ENCODE measurements around the gene ZNF729. TPM values are rescaled to one million over a fixed set of nuclear protein-coding genes. Genes with fewer than 3 reads are reported as not detected.

The ZNF729 gene
- total RNA-seq, 1 experiment from 2014 or later = not detected

- H3K9me3 Mint-ChIP-seq = peaks cover 96 to 99% of the 10 kb centered on the region in 2 experiments
- Histone ChIP-seq H3K9ac (ENCODE audit: extremely low read depth, insufficient read length, low read length) (no peak overlapping the region), H2AK5ac (ENCODE audit: insufficient read length, low read length) (no peak overlapping the region), H3K4me2 (ENCODE audit: insufficient read depth, insufficient read length, low read length) (no peak overlapping the region), H3K18ac (ENCODE audit: insufficient read length, low read depth, low read length) (no peak overlapping the region), H2BK20ac (ENCODE audit: low read depth, low read length, poor library complexity, severe bottlenecking) (no peak overlapping the region), H3K79me1 (ENCODE audit: insufficient read depth, low read depth, low read length, poor library complexity, severe bottlenecking) (no peaks in the 10 kb centered on the region), H3K9me3 (ENCODE audit: control insufficient read depth, low read depth, low read length) (peaks cover 99% of the 10 kb centered on the region), H3K27ac (ENCODE audit: insufficient read length, low read depth, low read length) (no peak overlapping the region), H3K23me2 (ENCODE audit: insufficient read length, low read depth, low read length, poor library complexity, severe bottlenecking) (no peaks in the 10 kb centered on the region), H4K91ac (ENCODE audit: insufficient read length, low read depth, low read length) (no peak overlapping the region), H4K8ac (replicated peaks; ENCODE audit: insufficient read length, low read depth, low read length) (no peak overlapping the region), H3K56ac (ENCODE audit: insufficient read length, low read depth, low read length) (no peak overlapping the region), H2BK12ac (ENCODE audit: insufficient read length, low read depth, low read length) (no peak overlapping the region), H4K20me1 (ENCODE audit: control insufficient read depth, insufficient read depth, insufficient read length) (no peaks in the 10 kb centered on the region), H3K4me1 (ENCODE audit: insufficient read depth, low read length) (no peaks in the 10 kb centered on the region), H3K27me3 (ENCODE audit: insufficient read depth, low read length) (no peaks in the 10 kb centered on the region), H2BK15ac (ENCODE audit: low read depth, low read length) (no peak overlapping the region), H3K4ac (ENCODE audit: low read depth, low read length) (no peak overlapping the region), H3K79me2 (ENCODE audit: insufficient read depth, low read length) (no peaks in the 10 kb centered on the region), H3K23ac (ENCODE audit: insufficient read length, low read depth, low read length) (no peak overlapping the region), H2BK120ac (ENCODE audit: low read depth, low read length, poor library complexity, severe bottlenecking) (no peak overlapping the region), H3T11ph (ENCODE audit: low read length) (no peak overlapping the region), H3K14ac (ENCODE audit: insufficient read depth, low read length) (no peak overlapping the region), H2AFZ (ENCODE audit: low read length) (no peak overlapping the region), H2BK5ac (ENCODE audit: insufficient read length, low read length) (no peak overlapping the region), H4K5ac (ENCODE audit: insufficient read length, low read depth, low read length) (no peak overlapping the region)
- TF ChIP-seq CTCF (conservative IDR thresholded peaks at IDR 0.05) = no peak
- no peak for DNase-seq
- H3K27me3 Mint-ChIP-seq (ENCODE audit: low read depth) = no peaks in the 10 kb centered on the region; the same call in 1 of the 2 replicates
- peaks cover 0 to 27% (median 13%) of the 10 kb centered on the region in 3 experiments; a peak in 5 of 7 replicates for H3K36me3 Mint-ChIP-seq (ENCODE audit: insufficient read depth in 1 of 3, low read depth in 3 of 3)
- H3K27ac Mint-ChIP-seq = no peak overlapping the region
- H3K4me3 Mint-ChIP-seq = no peak overlapping the region
- H3K4me1 Mint-ChIP-seq = no peaks in the 10 kb centered on the region
These were observed 46.7 kb downstream of the ZNF729 start for GRCh38 chr19:22332924-22333323.

Data from H9 (cell line).